Stimulated activated CD8-positive, alpha-beta memory T cell treated with anti-CD3 and anti-CD28 coated beads, Interleukin-12 subunit alpha, Interleukin-12 subunit beta, amount 100 ng/mL, for 4 hours (primary cell): ENCODE results near the gene HIVEP3.

Experiments used
- DNase-seq: peaks from one replicate; pipeline ENCODE4 v3.0.0-alpha.2; 2020; ENCODE audit warnings: low read depth

Gene HIVEP3

DNA sequence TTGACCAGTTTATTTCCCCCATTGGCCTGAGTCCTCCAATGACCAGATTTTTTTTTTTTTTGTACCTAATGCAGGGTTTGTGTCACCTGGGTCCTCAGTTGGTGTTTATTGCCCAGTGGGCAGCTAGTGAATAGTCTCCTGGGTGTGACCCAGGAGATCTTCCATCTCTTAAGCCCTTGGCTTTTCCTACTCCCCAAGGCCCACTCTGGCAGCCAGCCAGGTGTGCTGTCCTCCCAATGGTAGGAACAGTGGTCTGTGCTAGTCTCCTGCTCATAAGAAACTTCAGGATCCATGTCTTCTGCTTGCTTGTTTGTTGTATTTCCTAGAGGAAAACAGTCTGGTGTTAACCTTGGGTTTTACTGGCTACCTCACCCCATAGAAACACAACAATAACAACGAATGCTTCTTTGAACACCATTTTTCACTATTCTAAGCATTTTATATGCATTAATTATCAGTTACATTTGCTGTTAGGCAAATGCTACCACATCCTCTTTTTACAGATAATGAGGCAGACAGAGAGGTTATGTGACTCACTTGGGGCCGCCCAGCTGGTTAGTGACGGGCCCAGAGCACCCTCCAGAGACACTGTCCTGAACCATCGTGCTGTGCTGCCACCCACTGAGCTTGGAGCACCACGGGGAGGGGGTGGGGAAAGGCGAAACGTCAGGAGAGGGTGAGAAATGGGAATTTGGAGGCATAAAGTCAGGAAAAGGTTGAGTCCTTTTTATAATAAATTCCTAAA lies 107.5 kb downstream of the HIVEP3 start:
- DNase-seq = peak; percentile 51

- DNase-seq = no peak
Measured at GRCh38 chr1:41810446-41810845, 108.3 kb downstream of the HIVEP3 start.

- no peak for DNase-seq
Measured at GRCh38 chr1:41809692-41810091, 109.0 kb downstream of the HIVEP3 start.

DNA sequence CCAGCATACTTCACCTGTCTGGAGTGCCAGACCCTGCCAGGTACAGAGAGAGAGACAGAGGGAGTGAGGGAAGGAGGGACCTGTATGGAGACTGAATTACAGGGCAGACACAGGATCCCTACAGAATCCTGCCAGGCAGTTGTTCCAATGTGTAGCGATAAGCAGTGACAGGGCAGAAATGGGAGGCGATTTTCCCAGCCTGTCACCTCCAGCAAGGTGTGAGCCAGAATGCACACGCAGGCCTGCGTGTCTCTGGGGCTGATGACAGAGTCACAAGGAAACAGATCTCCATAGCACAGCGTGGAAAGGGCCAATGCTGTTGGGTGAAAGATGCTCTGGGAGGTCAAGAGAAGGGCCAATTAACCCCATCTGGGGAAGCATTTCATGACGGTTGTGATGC lies 111.3 kb downstream of the HIVEP3 start:
- DNase-seq = no peak

DNA sequence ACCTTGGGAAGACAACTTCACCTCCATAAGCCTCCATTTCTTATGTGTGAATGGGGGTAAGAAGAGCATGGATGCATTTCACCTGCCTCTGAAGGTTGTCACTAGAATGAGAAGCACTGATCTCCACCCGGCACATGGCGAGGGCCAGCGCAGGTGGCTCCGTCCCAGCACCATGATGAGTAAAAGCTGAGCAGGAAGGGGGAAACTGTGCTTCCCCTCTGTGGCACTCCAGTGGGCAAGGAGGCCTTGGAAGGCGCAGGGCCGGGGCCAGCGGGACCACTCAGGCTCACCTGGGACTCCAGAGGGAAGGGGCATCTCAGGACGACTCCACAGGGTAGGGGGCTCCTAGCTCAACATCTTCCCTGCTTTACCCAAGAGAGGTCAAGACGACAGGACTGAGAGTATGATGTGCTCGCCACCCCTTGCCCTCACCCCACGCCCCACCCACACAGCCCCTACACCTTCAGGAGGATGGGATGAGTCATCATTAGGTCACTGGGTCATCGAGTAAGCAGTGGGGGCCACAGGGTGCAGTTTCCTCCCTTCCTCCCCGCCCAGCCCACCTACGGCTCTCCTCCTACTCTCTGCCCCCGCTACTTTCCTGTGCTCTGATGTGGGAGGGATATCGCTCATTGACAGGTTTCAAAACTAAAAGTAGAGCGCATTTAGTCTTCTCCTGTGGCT lies 112.1 kb downstream of the HIVEP3 start:
- peak; percentile 69 for DNase-seq

GRCh38 chr1:41805771-41806471 lies 112.8 kb downstream of the HIVEP3 start:
- peak; percentile 46 for DNase-seq

- peak; percentile 19 for DNase-seq
Measured at GRCh38 chr1:41804176-41804575, 114.5 kb downstream of the HIVEP3 start.

GRCh38 chr1:41803656-41804055 lies 115.1 kb downstream of the HIVEP3 start:
- DNase-seq = no peak

DNA sequence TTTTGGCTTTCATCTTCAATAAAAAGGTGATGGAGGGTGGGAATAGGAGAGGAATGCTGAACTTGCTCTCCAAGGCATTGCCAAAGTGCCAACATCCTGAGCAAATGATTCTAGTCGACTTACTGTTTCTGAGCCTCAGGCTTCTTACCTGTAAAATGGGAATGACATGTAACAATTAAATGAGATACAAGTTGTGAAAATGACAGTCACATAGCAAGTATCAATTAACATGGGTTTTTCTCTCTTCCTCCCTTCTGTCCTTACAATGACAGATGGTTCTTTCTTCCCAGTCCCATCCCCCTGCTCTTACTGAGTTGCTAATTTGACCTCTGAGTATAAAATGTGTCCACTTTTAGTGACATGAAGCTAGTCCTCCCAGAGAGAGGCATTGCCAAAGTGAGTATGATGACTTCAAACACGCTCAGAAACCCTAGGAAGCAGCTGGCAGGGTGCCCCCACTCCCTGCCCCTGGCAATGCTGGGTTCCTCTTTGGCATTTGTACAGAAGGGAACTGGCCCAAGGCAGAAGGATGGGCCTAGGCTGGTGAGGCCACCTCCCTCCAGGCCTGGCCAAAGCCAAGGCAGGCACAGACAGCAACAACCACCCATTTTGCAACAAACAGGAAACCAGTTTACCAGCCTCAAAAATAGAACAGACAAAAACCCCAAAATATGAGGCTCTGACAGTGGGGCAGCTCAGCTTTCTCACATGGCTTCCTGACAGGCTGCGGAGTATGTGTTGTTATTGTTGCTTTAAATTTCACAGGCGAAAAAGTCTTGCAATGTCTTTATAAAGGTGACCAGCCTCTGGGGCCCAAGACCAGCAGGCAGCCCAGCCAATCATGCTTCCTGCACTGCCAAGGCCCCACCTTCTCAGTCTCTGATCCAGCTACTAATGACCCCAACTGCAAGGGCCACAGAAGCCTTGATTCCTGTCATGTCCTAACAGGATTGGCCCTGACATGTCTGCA lies 115.9 kb downstream of the HIVEP3 start:
- no peak for DNase-seq

GRCh38 chr1:41800311-41800829 lies 118.4 kb downstream of the HIVEP3 start:
- DNase-seq = no peak

DNA sequence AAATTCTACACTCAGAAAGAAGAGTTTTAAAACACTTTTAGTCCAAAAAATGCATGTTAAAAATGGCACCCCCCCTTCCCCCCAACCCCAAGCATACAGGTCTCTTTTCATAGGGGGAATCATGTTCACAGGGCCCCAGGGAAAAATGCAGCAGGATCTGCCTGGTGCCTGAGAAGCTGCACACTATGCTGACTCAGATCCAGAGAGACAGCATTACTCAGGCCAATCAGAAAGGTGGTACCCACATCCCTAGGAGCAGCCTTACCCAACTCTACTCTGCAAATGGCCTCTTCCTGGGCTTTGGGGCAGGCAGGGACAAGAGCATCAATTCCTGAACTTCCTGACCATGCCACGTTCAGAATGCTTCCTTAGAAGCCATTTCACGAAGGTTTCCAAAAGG lies 119.0 kb downstream of the HIVEP3 start:
- DNase-seq = no peak

- no peak for DNase-seq
Measured at GRCh38 chr1:41799205-41799604, 119.5 kb downstream of the HIVEP3 start.

- DNase-seq = no peak
Measured at GRCh38 chr1:41795205-41795762, 123.4 kb downstream of the HIVEP3 start.

GRCh38 chr1:41794031-41794430 lies 124.7 kb downstream of the HIVEP3 start:
- DNase-seq = no peak

- DNase-seq = no peak
Measured at GRCh38 chr1:41792485-41792770, 126.3 kb downstream of the HIVEP3 start.

GRCh38 chr1:41791667-41792484 lies 126.8 kb downstream of the HIVEP3 start:
- DNase-seq = peak; percentile 19

DNA sequence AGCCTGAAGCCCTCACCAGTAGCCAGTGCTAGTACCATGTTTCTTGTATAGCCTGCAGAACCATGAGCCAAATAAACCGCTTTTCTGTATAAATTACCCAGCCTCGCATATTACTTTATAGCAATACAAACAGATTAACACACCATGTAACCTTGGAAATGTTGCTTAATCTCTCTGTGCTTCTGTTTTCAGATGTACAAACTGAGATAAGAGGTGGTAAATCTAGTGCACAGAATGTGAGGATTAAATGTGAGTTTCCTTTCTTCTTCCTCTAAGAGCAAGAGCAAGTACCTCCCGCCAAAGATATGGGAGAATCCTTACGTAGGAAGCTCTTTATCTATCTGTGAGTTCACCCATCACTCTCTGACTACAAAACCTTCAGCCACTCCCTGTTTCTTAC lies 128.4 kb downstream of the HIVEP3 start:
- DNase-seq = no peak

DNA sequence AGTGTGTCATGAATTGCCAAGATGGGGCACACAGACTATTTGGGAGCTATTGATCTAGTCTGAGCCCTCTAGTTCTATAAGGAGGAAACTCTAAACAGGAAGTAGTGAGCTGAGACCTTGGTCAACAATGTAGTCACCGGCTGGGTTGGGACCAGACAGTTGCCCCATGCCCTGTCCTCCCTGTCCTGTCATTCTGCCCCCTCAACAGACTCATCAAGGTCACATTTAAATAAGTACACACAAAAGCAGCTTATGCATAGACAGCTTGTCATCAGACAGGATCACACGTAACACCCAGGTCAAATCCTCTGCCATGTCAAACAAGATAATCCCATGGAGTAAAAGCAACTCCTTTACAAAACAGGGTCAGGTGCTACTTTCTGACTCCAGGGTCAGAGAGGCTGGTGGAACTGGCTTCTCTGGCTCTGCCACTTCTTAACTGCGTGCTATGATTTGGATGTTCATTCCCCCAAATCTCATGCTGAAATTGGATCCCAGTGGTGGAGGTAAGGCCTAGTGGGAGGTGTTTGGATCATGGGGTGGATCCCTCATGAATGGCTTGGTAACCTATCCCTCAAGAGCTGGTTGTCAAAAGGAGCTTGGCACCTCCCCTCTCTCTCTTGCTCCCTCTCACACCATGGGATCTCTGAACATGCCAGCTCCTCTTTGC lies 128.9 kb downstream of the HIVEP3 start:
- DNase-seq = no peak

GRCh38 chr1:41788427-41788826 lies 130.3 kb downstream of the HIVEP3 start:
- DNase-seq = no peak
